ENCODE results near the gene PAK1. TPM values are rescaled to one million over a fixed set of nuclear protein-coding genes. Genes with fewer than 3 reads are reported as not detected.
"Not testable (repeated sequence)": the region's sequence is repeated elsewhere in the genome, so short reads cannot be mapped to it uniquely, and the experiment has no call there.

The PAK1 gene
- polyA plus RNA-seq, 3 donors: 128 to 195 (median 134) TPM

DNA sequence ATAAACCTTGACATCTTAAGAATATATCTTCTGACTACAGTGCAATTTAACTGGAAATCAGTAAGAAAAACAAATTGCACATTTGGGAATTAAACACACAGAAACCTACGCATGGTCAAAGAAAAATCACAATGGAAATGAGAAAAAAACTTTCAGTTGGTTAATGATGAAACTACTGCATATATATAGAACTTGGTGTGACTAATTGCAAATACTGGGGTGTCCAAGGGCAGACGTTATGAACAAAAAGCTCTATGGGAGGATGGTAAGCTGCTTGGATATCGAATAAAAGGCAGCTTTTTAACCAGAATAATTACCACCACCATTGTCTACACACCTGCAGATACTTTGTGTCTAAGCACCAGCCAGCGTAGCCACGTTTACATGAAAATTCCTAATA lies 173.2 kb downstream of the PAK1 start:
- Histone ChIP-seq H3K9ac (ENCODE audit: insufficient read depth, low read length, poor library complexity, severe bottlenecking) (no peak overlapping the region), H3K79me2 (ENCODE audit: insufficient read depth, low read length) (no peaks in the 10 kb centered on the region), H4K20me1 (ENCODE audit: insufficient read depth, low read length) (no peaks in the 10 kb centered on the region), H3K27me3 (ENCODE audit: control insufficient read depth in 2 of 2, insufficient read depth in 2 of 2, low read length in 2 of 2) (no peaks in the 10 kb centered on the region), H3K9me3 (replicated peaks in 1 of 2; ENCODE audit: control insufficient read depth in 1 of 2, insufficient read depth in 1 of 2, low read length in 2 of 2) (no peaks in the 10 kb centered on the region), H3K36me3 (replicated peaks in 1 of 2; ENCODE audit: control insufficient read depth in 1 of 2, insufficient read depth in 2 of 2, low read length in 2 of 2) (no peaks in the 10 kb centered on the region), H3K27ac (ENCODE audit: low read depth in 1 of 2, low read length in 2 of 2) (no peak overlapping the region), H3K4me3 (replicated peaks in 1 of 3; ENCODE audit: low read depth in 2 of 3, low read length in 3 of 3) (no peak overlapping the region), H3K4me2 (replicated peaks; ENCODE audit: extremely low read depth, low read length, poor library complexity, severe bottlenecking) (no peak overlapping the region), H2AFZ (ENCODE audit: insufficient read depth, low read depth, low read length, poor library complexity, severe bottlenecking) (no peak overlapping the region), H3K4me1 (ENCODE audit: control insufficient read depth in 1 of 2, insufficient read depth in 2 of 2, low read length in 2 of 2) (no peaks in the 10 kb centered on the region)
- WGBS (ENCODE audit: insufficient coverage): no CpG with 5 or more reads among the region's 5 CpGs
- TF ChIP-seq, protein P1, sequence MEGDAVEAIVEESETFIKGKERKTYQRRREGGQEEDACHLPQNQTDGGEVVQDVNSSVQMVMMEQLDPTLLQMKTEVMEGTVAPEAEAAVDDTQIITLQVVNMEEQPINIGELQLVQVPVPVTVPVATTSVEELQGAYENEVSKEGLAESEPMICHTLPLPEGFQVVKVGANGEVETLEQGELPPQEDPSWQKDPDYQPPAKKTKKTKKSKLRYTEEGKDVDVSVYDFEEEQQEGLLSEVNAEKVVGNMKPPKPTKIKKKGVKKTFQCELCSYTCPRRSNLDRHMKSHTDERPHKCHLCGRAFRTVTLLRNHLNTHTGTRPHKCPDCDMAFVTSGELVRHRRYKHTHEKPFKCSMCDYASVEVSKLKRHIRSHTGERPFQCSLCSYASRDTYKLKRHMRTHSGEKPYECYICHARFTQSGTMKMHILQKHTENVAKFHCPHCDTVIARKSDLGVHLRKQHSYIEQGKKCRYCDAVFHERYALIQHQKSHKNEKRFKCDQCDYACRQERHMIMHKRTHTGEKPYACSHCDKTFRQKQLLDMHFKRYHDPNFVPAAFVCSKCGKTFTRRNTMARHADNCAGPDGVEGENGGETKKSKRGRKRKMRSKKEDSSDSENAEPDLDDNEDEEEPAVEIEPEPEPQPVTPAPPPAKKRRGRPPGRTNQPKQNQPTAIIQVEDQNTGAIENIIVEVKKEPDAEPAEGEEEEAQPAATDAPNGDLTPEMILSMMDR (IDR thresholded peaks at IDR 0.05): no peak
- peaks cover 0 to 4% (median 0%) of the 10 kb centered on the region in 7 donors for H3K9me3 Mint-ChIP-seq
- no peaks in the 10 kb centered on the region for H3K4me1 Mint-ChIP-seq
- H3K4me3 Mint-ChIP-seq: no peak overlapping the region
- no peak overlapping the region for H3K27ac Mint-ChIP-seq
- no peaks in the 10 kb centered on the region for H3K36me3 Mint-ChIP-seq
- no peak for DNase-seq
- intact Hi-C loops (cut with micrococcal nuclease): no loop called here
- H3K27me3 Mint-ChIP-seq (ENCODE audit: low read depth in 3 of 3): peaks cover 0 to 1% (median 0%) of the 10 kb centered on the region in 3 donors

DNA sequence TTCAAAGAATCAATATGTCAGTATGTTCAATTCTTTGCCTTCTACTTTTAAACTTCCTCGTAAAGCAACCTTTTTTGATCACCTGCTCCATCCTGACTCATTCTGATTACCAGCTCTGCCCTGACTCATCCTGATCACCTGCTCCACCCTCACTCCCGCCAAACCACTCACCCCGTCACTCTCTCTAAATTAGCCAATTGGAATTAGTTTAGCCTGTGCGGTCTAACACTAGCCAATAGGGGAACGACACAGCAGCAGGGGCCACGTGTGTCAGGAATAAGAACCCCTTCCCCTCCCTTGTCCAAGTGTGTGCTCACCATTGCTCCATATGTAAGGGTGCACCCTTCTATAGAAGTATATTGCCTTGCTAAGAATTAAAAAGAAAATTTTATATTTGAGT lies 173.9 kb downstream of the PAK1 start:
- H3K36me3 Mint-ChIP-seq; H3K4me2 ChIP-seq (replicated peaks; ENCODE audit: extremely low read depth, low read length, poor library complexity, severe bottlenecking); H3K9ac ChIP-seq (ENCODE audit: insufficient read depth, low read length, poor library complexity, severe bottlenecking); H3K27ac Mint-ChIP-seq; H3K4me1 ChIP-seq (ENCODE audit: control insufficient read depth in 1 of 2, insufficient read depth in 2 of 2, low read length in 2 of 2); H3K27me3 ChIP-seq (ENCODE audit: control insufficient read depth in 2 of 2, insufficient read depth in 2 of 2, low read length in 2 of 2); H3K27ac ChIP-seq (ENCODE audit: low read depth in 1 of 2, low read length in 2 of 2); H3K9me3 Mint-ChIP-seq; intact Hi-C loops (cut with micrococcal nuclease); H3K4me1 Mint-ChIP-seq; H3K27me3 Mint-ChIP-seq (ENCODE audit: low read depth in 3 of 3); H3K4me3 ChIP-seq (replicated peaks in 1 of 3; ENCODE audit: low read depth in 2 of 3, low read length in 3 of 3); H4K20me1 ChIP-seq (ENCODE audit: insufficient read depth, low read length); DNase-seq; H2AFZ ChIP-seq (ENCODE audit: insufficient read depth, low read depth, low read length, poor library complexity, severe bottlenecking); H3K79me2 ChIP-seq (ENCODE audit: insufficient read depth, low read length); H3K9me3 ChIP-seq (replicated peaks in 1 of 2; ENCODE audit: control insufficient read depth in 1 of 2, insufficient read depth in 1 of 2, low read length in 2 of 2); H3K36me3 ChIP-seq (replicated peaks in 1 of 2; ENCODE audit: control insufficient read depth in 1 of 2, insufficient read depth in 2 of 2, low read length in 2 of 2); H3K4me3 Mint-ChIP-seq: not testable (repeated sequence)
- WGBS (ENCODE audit: insufficient coverage): 100% methylated on average over 2 of the region's 6 CpGs
